Stomach smooth muscle (tissue), 2 donors: Measurements from ENCODE around the gene WNK4.
"Not testable (repeated sequence)": the region's sequence is repeated elsewhere in the genome, so short reads cannot be mapped to it uniquely, and the experiment has no call there.

Source experiments
- H3K27ac ChIP-seq: one replicate; pipeline ENCODE4 v1.7.0; 2013; ENCODE audit warnings: mild to moderate bottlenecking, low read length, inconsistent platforms
- H3K27me3 ChIP-seq, 2 donors: one replicate each; pipeline ENCODE4 v1.7.0; 2013; ENCODE audit warnings: low read length in 2 of 2; ENCODE audit not compliant: insufficient read depth in 2 of 2, control insufficient read depth in 1 of 2
- H3K36me3 ChIP-seq, 2 donors: one replicate each; pipeline ENCODE4 v1.7.0; 2013; ENCODE audit warnings: low read length in 2 of 2; ENCODE audit not compliant: control insufficient read depth in 2 of 2, insufficient read depth in 2 of 2
- H3K4me1 ChIP-seq: one replicate; pipeline ENCODE4 v1.7.0; 2013; ENCODE audit warnings: low read length; ENCODE audit not compliant: control insufficient read depth, insufficient read depth
- H3K4me3 ChIP-seq, 2 donors: one replicate each; pipeline ENCODE4 v1.7.0; 2013; ENCODE audit warnings: low read length in 2 of 2
- H3K9ac ChIP-seq, 2 donors: one replicate each; pipeline ENCODE4 v1.7.0; 2013; ENCODE audit warnings: low read length in 2 of 2, mild to moderate bottlenecking in 1 of 2
- H3K9me3 ChIP-seq, 2 donors: one replicate each; pipeline ENCODE4 v1.7.0; 2013; ENCODE audit warnings: low read length in 2 of 2; ENCODE audit not compliant: control insufficient read depth in 2 of 2
- donor health status: healthy.
- donor health status: Pancreatic carcinoma.

The WNK4 gene

DNA sequence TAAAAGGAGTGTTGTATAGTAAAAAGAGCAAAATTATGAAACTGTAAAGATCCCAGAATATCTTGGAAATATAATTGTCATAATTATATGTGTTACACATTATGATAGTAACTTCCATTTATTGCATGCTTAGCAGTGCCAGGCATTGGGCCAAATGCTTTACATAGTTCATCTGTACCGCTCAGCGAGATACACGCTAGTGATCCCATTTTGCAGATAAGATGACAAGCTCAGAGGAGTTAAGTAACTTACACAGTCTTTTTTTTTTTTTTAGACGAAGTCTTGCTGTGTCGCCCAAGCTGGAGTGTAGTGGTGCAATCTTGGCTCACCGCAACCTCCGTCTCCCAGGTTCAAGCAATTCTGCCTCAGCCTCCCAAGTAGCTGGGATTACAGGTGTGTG, 28.8 kb upstream of the WNK4 start:
- Histone ChIP-seq H3K9me3 (no peaks in the 10 kb centered on the region), H3K36me3 (no peaks in the 10 kb centered on the region), H3K4me1 (peaks cover 16% of the 10 kb centered on the region), H3K27ac (no peak overlapping the region), H3K27me3 (peaks cover 0 to 3% of the 10 kb centered on the region in 2 donors), H3K9ac (no peak overlapping the region), H3K4me3 (no peak overlapping the region)

- Histone ChIP-seq H3K27ac (no peak overlapping the region), H3K9ac (no peak overlapping the region), H3K36me3 (no peaks in the 10 kb centered on the region), H3K27me3 (peaks cover 0 to under 1% of the 10 kb centered on the region in 2 donors), H3K4me1 (peaks cover 6% of the 10 kb centered on the region), H3K9me3 (no peaks in the 10 kb centered on the region), H3K4me3 (no peak overlapping the region)
These were observed 25.6 kb upstream of the WNK4 start for GRCh38 chr17:42754782-42755181.

GRCh38 chr17:42759982-42760651, 20.3 kb upstream of the WNK4 start:
- Histone ChIP-seq H3K9me3 (no peaks in the 10 kb centered on the region), H3K27me3 (peaks cover 13 to 21% of the 10 kb centered on the region in 2 donors), H3K36me3 (no peaks in the 10 kb centered on the region), H3K9ac (peak overlapping the region in 1 of 2 donors; percentile 21), H3K4me1 (peaks cover 27% of the 10 kb centered on the region), H3K4me3 (peak overlapping the region in 1 of 2 donors; percentile 69), H3K27ac (no peak overlapping the region)

DNA sequence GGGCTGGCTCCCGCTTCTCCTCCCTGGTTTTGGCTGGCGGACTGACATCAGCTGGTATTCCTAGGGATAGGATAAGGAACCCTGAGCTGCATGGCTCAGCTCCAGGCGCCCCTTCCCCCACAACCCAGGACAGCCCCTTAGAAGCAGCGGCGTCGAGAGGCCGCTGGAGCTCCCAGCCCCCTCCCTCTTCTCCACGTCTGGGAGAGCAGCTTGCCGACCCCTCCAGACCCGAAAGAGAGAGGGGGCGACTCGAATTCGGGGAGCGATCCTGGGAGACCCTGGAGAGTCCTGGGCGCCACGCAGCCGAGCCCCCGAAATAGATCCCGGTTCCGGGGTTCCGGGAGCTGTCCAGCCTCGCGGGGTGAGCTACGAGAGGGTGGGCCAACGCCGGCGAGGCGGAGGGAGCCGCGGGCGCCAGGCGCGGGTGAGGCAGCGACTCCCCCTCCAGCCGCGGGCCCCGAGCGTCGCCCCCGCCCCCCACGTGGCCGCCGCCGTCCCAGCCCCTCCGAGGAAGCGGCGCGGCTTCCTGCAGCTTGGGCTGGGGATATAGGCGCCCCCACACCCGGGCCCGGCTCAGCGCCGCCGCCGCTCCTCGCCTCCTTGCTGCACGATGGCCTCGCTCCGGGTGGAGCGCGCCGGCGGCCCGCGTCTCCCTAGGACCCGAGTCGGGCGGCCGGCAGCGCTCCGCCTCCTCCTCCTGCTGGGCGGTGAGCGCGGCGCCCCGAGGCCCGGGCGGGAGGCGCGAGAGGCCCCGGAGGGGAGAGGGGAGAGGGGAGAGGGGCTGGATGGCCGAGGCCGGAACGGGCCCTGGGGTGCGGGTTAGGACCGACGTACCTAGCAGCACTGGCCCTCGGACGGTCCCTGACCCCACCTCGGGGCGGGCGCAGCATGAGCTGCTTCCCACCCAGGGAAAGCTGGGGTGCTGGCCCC, 19.5 kb upstream of the WNK4 start, which contains the start of gene RAMP2:
Gene RAMP2 (plus strand): TSS at position 576 of the 930 bp plus-strand sequence. CDS start 35 bp downstream, at position 611.
- peak within 1 kb of the TSS; percentile 31 for H3K27ac ChIP-seq
- H3K4me3 ChIP-seq: peak within 1 kb of the TSS; percentile 49 to 69
- peaks cover 13 to 21% of the 10 kb centered on the region in 2 donors for H3K27me3 ChIP-seq
- no peaks in the 10 kb centered on the region for H3K9me3 ChIP-seq
- H3K4me1 ChIP-seq: peaks cover 25% of the 10 kb centered on the region
- H3K9ac ChIP-seq: peak within 1 kb of the TSS; percentile 21 to 53
- no peaks in the 10 kb centered on the region for H3K36me3 ChIP-seq

DNA sequence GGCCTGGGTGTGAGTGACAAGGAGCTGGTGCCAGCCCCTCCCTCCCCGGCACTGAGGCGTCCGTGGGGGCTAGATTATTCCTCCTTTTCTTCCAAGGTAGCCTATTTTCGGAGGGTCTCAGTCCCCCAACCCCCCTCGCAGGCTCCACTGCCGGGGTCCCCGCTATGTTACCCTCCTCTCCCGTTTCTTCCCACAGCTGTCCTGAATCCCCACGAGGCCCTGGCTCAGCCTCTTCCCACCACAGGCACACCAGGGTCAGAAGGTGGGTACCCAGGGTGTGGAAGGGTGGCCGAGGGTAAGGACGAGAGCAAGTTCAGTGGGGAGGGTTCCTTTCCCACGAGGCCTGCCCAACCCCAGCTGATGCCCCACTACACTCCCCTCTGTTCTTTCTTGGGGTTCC, 18.8 kb upstream of the WNK4 start:
- Histone ChIP-seq H3K9ac (peak overlapping the region; percentile 21 to 53), H3K27me3 (peaks cover 13 to 21% of the 10 kb centered on the region in 2 donors), H3K27ac (peak overlapping the region; percentile 31)

GRCh38 chr17:42766124-42766523, 14.3 kb upstream of the WNK4 start:
- Histone ChIP-seq H3K27me3 (peaks cover 7 to 13% of the 10 kb centered on the region in 2 donors), H3K9ac (no peak overlapping the region), H3K36me3 (no peaks in the 10 kb centered on the region), H3K27ac (no peak overlapping the region), H3K9me3 (no peaks in the 10 kb centered on the region), H3K4me1 (peaks cover 13% of the 10 kb centered on the region), H3K4me3 (no peak overlapping the region)

More for the DNA sequence above, 18.8 kb upstream of the WNK4 start:
- H3K4me3 ChIP-seq: peak overlapping the region; percentile 49 to 69
- H3K4me1 ChIP-seq: peaks cover 24% of the 10 kb centered on the region
- no peaks in the 10 kb centered on the region for H3K9me3 ChIP-seq
- no peaks in the 10 kb centered on the region for H3K36me3 ChIP-seq

GRCh38 chr17:42767512-42767911, 12.9 kb upstream of the WNK4 start:
- Histone ChIP-seq H3K4me3 (no peak overlapping the region), H3K27ac (no peak overlapping the region), H3K36me3 (no peaks in the 10 kb centered on the region), H3K9ac (no peak overlapping the region), H3K9me3 (no peaks in the 10 kb centered on the region), H3K27me3 (no peaks in the 10 kb centered on the region), H3K4me1 (peaks cover 5% of the 10 kb centered on the region)

- not testable (repeated sequence) for H3K27me3 ChIP-seq, H3K4me3 ChIP-seq, H3K9ac ChIP-seq, H3K4me1 ChIP-seq, H3K36me3 ChIP-seq, H3K27ac ChIP-seq, H3K9me3 ChIP-seq
These were observed 12.4 kb upstream of the WNK4 start for GRCh38 chr17:42768006-42768405.

GRCh38 chr17:42769964-42770363, 10.4 kb upstream of the WNK4 start:
- not testable (repeated sequence) for H3K27me3 ChIP-seq

DNA sequence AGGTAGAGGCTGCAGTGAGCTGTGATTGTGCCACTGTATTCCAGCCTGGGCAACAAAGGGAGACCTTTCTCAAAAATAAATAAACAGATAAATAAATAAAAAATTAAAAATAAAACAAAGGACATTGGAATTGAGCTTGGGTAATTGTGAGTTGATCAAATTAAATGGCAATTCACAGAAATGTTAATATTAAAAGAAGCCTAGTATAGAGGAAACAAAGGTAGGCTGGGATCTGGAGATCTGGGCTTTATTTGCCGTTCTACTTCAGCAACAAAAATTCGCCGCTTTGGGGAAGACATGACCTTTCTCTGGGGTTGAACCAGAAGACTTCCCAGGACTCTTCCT, 7.5 kb upstream of the WNK4 start:
- Histone ChIP-seq H3K27me3 (no peaks in the 10 kb centered on the region), H3K4me3 (peak overlapping the region; percentile 98 to 99), H3K9ac (peak overlapping the region; percentile 99), H3K27ac (peak overlapping the region; percentile 81), H3K36me3 (peaks cover 11 to 15% of the 10 kb centered on the region in 2 donors), H3K4me1 (peaks cover 9% of the 10 kb centered on the region), H3K9me3 (no peaks in the 10 kb centered on the region)

More at GRCh38 chr17:42769964-42770363, 10.4 kb upstream of the WNK4 start:
- not testable (repeated sequence) for H3K9me3 ChIP-seq, H3K9ac ChIP-seq, H3K4me3 ChIP-seq, H3K4me1 ChIP-seq, H3K27ac ChIP-seq, H3K36me3 ChIP-seq
